Hepatocyte (in vitro differentiated cells): ENCODE measurements around the gene FCGBP. TPM values are rescaled to one million over a fixed set of nuclear protein-coding genes. Genes with fewer than 3 reads are reported as not detected.

ENCODE experiments used
- DNase-seq: peaks from one replicate; pipeline ENCODE4 v3.0.0-alpha.2; 2016; ENCODE audit warnings: low spot score
- H2AFZ ChIP-seq: fragments of 200-600 bp; sonication (generic); 2 replicates; pipeline ENCODE4 v1.6.0; 2016; ENCODE audit warnings: antibody characterized with exemption, mild to moderate bottlenecking
- H3K27ac ChIP-seq: fragments of 200-600 bp; sonication (generic); 2 replicates; pipeline ENCODE4 v1.5.1; 2016; ENCODE audit warnings: mild to moderate bottlenecking
- H3K27me3 ChIP-seq: fragments of 200-600 bp; sonication (generic); 2 replicates; pipeline ENCODE4 v1.6.1; 2016
- H3K36me3 ChIP-seq: fragments of 200-600 bp; sonication (generic); replicated peaks from 2 replicates; pipeline ENCODE4 v1.5.1; 2016; ENCODE audit warnings: low read depth; ENCODE audit not compliant: insufficient read depth
- H3K4me1 ChIP-seq: fragments of 200-600 bp; sonication (generic); 2 replicates; pipeline ENCODE4 v1.5.1; 2016; ENCODE audit warnings: mild to moderate bottlenecking, moderate library complexity; ENCODE audit not compliant: insufficient read depth
- H3K4me2 ChIP-seq: fragments of 200-600 bp; sonication (generic); 2 replicates; pipeline ENCODE4 v1.6.0; 2016
- H3K4me3 ChIP-seq: fragments of 200-600 bp; sonication (generic); 2 replicates; pipeline ENCODE4 v1.5.1; 2016; ENCODE audit warnings: mild to moderate bottlenecking
- H3K79me2 ChIP-seq: fragments of 200-600 bp; sonication (generic); 2 replicates; pipeline ENCODE4 v1.6.0; 2017; ENCODE audit warnings: mild to moderate bottlenecking
- H3K9me2 ChIP-seq: fragments of 200-600 bp; sonication (generic); replicated peaks from 2 replicates; pipeline ENCODE4 v1.6.0; 2017; ENCODE audit warnings: mild to moderate bottlenecking; ENCODE audit not compliant: insufficient read depth
- H3K9me3 ChIP-seq: fragments of 200-600 bp; sonication (generic); 2 replicates; pipeline ENCODE4 v1.5.1; 2016; ENCODE audit warnings: low read depth, mild to moderate bottlenecking
- H4K20me1 ChIP-seq: fragments of 200-600 bp; sonication (generic); 2 replicates; pipeline ENCODE4 v1.6.0; 2016; ENCODE audit warnings: mild to moderate bottlenecking; ENCODE audit not compliant: insufficient read depth, poor library complexity, severe bottlenecking
- EZH2 ChIP-seq: fragments of 200-600 bp; sonication (generic); IDR thresholded peaks from 2 replicates; pipeline ENCODE4 v1.6.1; 2016; ENCODE audit warnings: antibody characterized with exemption, mild to moderate bottlenecking, borderline replicate concordance
- EZH2phosphoT487 ChIP-seq: fragments of 200-600 bp; sonication (generic); IDR thresholded peaks from one replicate; pipeline ENCODE4 v1.6.1; 2018; ENCODE audit warnings: antibody characterized with exemption, mild to moderate bottlenecking, low read depth, moderate library complexity; ENCODE audit not compliant: unreplicated experiment, severe bottlenecking
- WGBS: methylation state at CpG from one replicate; pipeline ENCODE4 v1.1.6; 2016; ENCODE audit warnings: low lambda C conversion rate; ENCODE audit errors: missing lambda C conversion rate; 5-methylcytosine and 5-hydroxymethylcytosine counted together
- polyA plus RNA-seq: library from polyadenylated mRNA; unstranded; fragments of >200 nt; fragmentation: Nextera tagmentation; extraction: Ambion mirVana; gene quantifications from 2 replicates; pipeline ENCODE4 v1.2.1, GENCODE V29; 2016
- total RNA-seq: library from RNA; depleted of rRNA; stranded (reverse); fragments of >200 nt; gene quantifications from 2 replicates; pipeline ENCODE4 v1.2.3, GENCODE V29; 2014
- TF ChIP-seq, protein P1 (sequence below): fragments of 200-600 bp; sonication (generic); IDR thresholded peaks from 2 replicates; pipeline ENCODE4 v1.5.1; 2016; ENCODE audit warnings: antibody characterized with exemption, mild to moderate bottlenecking; ENCODE audit not compliant: poor library complexity

Gene FCGBP
- total and polyA plus RNA-seq, 2 experiments from 2014 or later = 2.4 to 48.2 TPM

DNA sequence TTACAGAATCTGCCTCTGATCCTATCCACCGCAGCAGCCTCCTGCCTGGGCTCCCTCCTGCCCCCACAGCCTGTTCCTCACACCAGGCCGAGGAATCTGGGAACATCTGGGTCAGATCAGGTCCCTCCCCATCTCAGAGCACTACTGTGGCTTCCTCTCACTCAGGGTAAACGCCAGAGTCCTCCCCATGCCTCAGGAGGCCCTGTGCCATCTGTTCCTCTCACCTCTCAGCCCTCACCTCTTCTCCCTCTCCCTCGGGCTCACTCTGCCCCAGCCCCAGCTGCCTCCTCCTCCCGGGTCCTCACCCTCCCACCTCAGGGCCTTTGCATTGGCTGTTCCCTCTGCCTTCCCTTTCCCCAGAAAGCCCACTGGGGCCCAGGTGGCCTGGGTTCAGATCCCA lies 18.2 kb downstream of the FCGBP start:
- Histone ChIP-seq H3K4me3 (no peak overlapping the region), H4K20me1 (no peaks in the 10 kb centered on the region), H3K4me1 (no peaks in the 10 kb centered on the region), H3K27me3 (no peaks in the 10 kb centered on the region), H3K4me2 (no peak overlapping the region), H3K36me3 (no peaks in the 10 kb centered on the region), H3K9me2 (no peaks in the 10 kb centered on the region), H2AFZ (no peak overlapping the region), H3K27ac (no peak overlapping the region), H3K79me2 (no peaks in the 10 kb centered on the region), H3K9me3 (no peaks in the 10 kb centered on the region)
- TF ChIP-seq EZH2 (no peak), EZH2phosphoT487 (no peak)
- no peak for DNase-seq
- 64% methylated on average over 5 of the region's 5 CpGs for WGBS

DNA sequence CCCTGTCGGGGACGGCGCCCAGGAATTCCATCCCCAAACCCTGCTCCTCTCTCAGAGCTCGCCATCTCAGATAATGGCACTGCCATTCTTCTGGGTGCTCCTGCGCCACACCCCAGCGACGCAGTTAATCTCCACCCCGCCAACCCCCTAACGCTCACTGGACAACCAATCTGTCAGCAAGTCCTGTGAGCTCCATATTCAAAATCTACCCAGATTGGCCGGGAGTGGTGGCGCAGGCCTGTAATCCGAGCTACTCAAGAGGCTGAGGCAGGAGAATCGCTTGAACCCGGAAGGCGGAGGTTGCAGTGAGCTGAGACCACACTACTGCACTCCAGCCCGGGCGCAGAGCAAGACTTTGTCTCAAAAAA lies 18.6 kb downstream of the FCGBP start:
- Histone ChIP-seq H4K20me1 (no peaks in the 10 kb centered on the region), H3K9me3 (no peaks in the 10 kb centered on the region), H2AFZ (no peak overlapping the region), H3K79me2 (no peaks in the 10 kb centered on the region), H3K4me2 (no peak overlapping the region), H3K27me3 (no peaks in the 10 kb centered on the region), H3K36me3 (no peaks in the 10 kb centered on the region), H3K4me1 (no peaks in the 10 kb centered on the region), H3K4me3 (no peak overlapping the region), H3K27ac (no peak overlapping the region), H3K9me2 (no peaks in the 10 kb centered on the region)
- 91% methylated on average over 17 of the region's 17 CpGs for WGBS
- DNase-seq = no peak
- TF ChIP-seq EZH2 (no peak), EZH2phosphoT487 (no peak)
- TF ChIP-seq, protein P1, sequence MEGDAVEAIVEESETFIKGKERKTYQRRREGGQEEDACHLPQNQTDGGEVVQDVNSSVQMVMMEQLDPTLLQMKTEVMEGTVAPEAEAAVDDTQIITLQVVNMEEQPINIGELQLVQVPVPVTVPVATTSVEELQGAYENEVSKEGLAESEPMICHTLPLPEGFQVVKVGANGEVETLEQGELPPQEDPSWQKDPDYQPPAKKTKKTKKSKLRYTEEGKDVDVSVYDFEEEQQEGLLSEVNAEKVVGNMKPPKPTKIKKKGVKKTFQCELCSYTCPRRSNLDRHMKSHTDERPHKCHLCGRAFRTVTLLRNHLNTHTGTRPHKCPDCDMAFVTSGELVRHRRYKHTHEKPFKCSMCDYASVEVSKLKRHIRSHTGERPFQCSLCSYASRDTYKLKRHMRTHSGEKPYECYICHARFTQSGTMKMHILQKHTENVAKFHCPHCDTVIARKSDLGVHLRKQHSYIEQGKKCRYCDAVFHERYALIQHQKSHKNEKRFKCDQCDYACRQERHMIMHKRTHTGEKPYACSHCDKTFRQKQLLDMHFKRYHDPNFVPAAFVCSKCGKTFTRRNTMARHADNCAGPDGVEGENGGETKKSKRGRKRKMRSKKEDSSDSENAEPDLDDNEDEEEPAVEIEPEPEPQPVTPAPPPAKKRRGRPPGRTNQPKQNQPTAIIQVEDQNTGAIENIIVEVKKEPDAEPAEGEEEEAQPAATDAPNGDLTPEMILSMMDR = no peak

DNA sequence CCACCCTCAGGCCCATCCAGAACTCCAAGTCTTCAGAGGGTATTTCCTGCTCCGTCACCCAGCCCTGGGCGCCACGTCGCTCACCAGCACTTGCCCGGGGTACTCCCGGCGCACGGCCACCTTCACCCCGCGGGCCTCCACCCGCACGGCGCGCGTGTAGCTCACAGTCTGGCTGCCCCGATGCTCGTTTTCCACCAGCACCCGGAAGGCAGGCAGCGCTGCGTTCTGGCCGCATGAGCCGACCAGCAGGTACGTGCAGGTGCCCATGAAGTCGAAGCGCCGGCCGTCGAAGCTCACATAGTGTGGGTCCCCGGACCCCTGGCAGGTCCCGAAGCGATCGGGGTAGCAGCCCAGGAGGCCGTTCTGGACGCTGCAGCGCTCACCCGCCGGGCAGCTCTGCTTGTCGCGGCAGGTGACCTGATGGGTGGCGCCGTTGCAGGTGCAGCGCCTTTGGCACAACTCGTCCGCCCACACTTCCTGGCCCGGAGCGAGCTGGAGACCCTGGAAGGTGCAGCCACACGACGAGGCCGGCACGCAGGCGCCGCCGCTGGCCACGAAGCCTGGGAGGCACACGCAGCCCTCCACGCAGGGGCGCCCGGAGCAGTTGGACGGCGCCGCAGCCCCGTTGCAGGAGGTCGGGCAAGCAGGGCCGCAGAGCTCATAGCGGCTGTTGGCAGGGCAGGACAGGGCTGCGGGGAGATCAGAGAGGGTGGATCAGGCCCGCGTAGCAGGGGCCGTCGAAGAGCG lies 19.2 kb downstream of the FCGBP start:
- DNase-seq = peak; percentile 2
- H3K36me3 ChIP-seq = no peaks in the 10 kb centered on the region
- no peaks in the 10 kb centered on the region for H3K9me3 ChIP-seq
- no peak overlapping the region for H3K27ac ChIP-seq
- no peak overlapping the region for H2AFZ ChIP-seq
- no peaks in the 10 kb centered on the region for H3K9me2 ChIP-seq
- H3K27me3 ChIP-seq = no peaks in the 10 kb centered on the region
- no peaks in the 10 kb centered on the region for H3K4me1 ChIP-seq
- H3K4me2 ChIP-seq = no peak overlapping the region
- no peak overlapping the region for H3K4me3 ChIP-seq
- TF ChIP-seq, protein P1 = no peak
- TF ChIP-seq EZH2 = no peak
- TF ChIP-seq EZH2phosphoT487 = no peak
- H3K79me2 ChIP-seq = no peaks in the 10 kb centered on the region
- H4K20me1 ChIP-seq = no peaks in the 10 kb centered on the region
- 92% methylated on average over 71 of the region's 71 CpGs for WGBS

DNA sequence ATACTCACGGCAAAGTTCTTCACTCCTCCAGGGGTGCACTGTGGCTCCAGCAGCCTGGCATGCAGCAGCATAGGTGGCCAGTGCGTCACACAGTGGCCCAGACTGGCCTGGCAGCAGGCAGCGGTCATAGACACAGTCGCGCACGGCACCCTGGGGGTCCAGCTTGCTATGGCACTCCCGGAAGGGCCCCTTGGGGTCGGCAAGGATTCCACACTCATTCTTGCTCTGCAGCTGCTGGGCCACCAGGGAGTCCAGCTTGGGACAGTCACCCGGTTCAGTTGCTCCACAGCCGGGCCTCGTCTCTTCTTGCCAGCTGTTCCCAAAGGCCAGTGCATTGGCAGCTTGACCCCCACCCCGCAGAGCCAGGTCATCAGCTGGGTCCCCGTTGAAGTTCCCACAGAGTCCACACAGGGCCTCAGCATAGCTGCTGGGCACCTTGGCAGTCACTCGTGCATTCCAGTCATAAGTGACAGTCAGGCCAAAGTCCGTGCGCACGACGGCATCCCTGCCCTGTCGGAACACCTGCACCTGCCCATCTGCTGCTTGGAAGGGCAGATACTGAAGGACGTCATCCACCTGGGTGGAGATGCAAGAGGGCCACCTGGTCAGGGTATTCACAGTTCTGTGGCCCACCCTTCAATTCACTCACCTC lies 20.6 kb downstream of the FCGBP start:
- DNase-seq = peak; percentile 3
- Histone ChIP-seq H3K4me1 (no peaks in the 10 kb centered on the region), H3K27ac (no peak overlapping the region), H3K36me3 (no peaks in the 10 kb centered on the region), H3K4me3 (no peak overlapping the region), H3K79me2 (no peaks in the 10 kb centered on the region), H3K27me3 (no peaks in the 10 kb centered on the region), H4K20me1 (no peaks in the 10 kb centered on the region), H2AFZ (no peak overlapping the region), H3K4me2 (no peak overlapping the region), H3K9me2 (no peaks in the 10 kb centered on the region), H3K9me3 (no peaks in the 10 kb centered on the region)
- 93% methylated on average over 20 of the region's 20 CpGs for WGBS
- TF ChIP-seq EZH2 = no peak
